ENCODE measurements around the gene METTL26. TPM values are rescaled to one million over a fixed set of nuclear protein-coding genes. Genes with fewer than 3 reads are reported as not detected.

Gene METTL26
- total RNA-seq, 1 donor, result 76.0 TPM

DNA sequence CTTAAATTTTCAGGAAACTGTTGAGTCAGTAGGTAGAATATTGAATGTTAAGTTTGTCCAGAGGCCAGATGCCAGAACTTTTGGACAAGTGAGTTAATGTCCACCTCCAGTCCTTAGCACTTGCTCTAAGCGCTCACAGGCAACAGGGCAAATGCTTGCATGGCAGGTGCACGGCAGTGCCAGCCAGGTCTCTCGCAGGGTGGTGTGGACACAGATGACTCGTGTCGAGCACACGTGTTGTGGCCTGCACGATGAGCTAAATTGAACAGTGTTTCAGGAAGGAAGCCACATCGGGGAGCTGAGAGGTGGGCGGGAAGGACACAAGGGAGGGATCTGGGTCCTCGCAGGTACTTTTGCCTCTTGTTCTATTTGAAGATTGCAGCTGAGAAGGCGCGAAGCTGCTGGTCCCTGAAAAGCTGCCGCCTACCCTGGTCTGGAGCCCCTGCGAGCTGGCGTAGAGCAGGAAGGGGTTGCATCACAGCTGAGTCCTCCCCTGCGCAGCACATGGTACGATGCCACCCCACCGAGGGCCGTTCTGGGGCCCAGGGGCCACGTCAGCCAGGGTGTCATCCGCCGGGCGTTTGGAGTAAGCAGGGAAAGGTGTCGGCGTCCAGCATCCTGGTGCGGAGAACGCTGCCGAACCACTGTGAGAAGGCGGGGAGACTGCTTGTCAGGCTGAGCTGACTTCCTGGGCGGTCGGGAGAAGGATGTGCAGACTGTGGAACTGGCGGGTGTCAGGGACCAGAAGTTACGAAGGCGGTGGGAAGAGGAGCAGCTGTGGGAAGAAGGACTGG, 40.0 kb downstream of the METTL26 start:
- H3K4me3 ChIP-seq (ENCODE audit: insufficient read depth, low read length), result no peak overlapping the region
- H2AFZ ChIP-seq (ENCODE audit: low read length), result no peak overlapping the region
- peaks cover 4% of the 10 kb centered on the region for H3K36me3 ChIP-seq (ENCODE audit: insufficient read depth, low read length)
- H3K79me2 ChIP-seq (ENCODE audit: insufficient read depth, low read length), result peaks cover 69% of the 10 kb centered on the region
- no peaks in the 10 kb centered on the region for H3K9me3 ChIP-seq (ENCODE audit: low read depth, low read length)
- peaks cover 50% of the 10 kb centered on the region for H4K20me1 ChIP-seq (ENCODE audit: insufficient read depth, low read length)
- peak; percentile 80 for DNase-seq (ENCODE audit: insufficient read length, low spot score, missing footprints)
- H3K27ac ChIP-seq (ENCODE audit: low read depth, low read length), result no peak overlapping the region
- TF ChIP-seq, protein P1, sequence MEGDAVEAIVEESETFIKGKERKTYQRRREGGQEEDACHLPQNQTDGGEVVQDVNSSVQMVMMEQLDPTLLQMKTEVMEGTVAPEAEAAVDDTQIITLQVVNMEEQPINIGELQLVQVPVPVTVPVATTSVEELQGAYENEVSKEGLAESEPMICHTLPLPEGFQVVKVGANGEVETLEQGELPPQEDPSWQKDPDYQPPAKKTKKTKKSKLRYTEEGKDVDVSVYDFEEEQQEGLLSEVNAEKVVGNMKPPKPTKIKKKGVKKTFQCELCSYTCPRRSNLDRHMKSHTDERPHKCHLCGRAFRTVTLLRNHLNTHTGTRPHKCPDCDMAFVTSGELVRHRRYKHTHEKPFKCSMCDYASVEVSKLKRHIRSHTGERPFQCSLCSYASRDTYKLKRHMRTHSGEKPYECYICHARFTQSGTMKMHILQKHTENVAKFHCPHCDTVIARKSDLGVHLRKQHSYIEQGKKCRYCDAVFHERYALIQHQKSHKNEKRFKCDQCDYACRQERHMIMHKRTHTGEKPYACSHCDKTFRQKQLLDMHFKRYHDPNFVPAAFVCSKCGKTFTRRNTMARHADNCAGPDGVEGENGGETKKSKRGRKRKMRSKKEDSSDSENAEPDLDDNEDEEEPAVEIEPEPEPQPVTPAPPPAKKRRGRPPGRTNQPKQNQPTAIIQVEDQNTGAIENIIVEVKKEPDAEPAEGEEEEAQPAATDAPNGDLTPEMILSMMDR (IDR thresholded peaks at IDR 0.05; ENCODE audit: extremely low read depth, low read depth, low read length), result no peak
- no peaks in the 10 kb centered on the region for H3K27me3 ChIP-seq (ENCODE audit: insufficient read depth, low read length)
- H3K4me2 ChIP-seq (ENCODE audit: insufficient read depth, low read length), result no peak overlapping the region
- peaks cover 2% of the 10 kb centered on the region for H3K4me1 ChIP-seq (ENCODE audit: insufficient read depth, low read length)

DNA sequence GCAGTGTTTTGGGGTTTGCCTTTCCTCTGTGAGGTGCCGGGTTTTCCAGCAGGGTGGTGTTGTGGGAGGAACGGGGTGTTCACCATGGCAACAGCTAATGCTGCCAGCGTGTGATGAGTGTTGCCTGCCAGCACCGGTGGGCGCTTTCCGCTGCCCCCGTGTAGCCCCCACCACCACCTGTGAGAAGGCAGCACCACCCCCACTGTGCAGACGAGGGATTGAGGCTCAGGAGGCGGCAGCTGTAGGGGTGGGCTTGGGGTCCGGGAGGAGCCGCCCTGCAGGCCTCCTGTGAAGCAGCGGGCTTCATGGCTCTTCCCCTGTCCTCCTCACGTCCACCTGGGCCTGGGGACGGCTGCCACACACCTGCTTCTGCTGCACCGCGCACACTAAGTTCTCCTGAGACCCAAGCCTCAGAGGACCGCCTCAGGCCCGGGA, 41.0 kb downstream of the METTL26 start:
- no peak overlapping the region for H3K4me3 ChIP-seq (ENCODE audit: insufficient read depth, low read length)
- peaks cover 57% of the 10 kb centered on the region for H4K20me1 ChIP-seq (ENCODE audit: insufficient read depth, low read length)
- peaks cover 76% of the 10 kb centered on the region for H3K79me2 ChIP-seq (ENCODE audit: insufficient read depth, low read length)
- H3K27ac ChIP-seq (ENCODE audit: low read depth, low read length), result no peak overlapping the region
- H3K36me3 ChIP-seq (ENCODE audit: insufficient read depth, low read length), result peaks cover 4% of the 10 kb centered on the region
- no peak overlapping the region for H3K4me2 ChIP-seq (ENCODE audit: insufficient read depth, low read length)
- no peaks in the 10 kb centered on the region for H3K27me3 ChIP-seq (ENCODE audit: insufficient read depth, low read length)
- no peaks in the 10 kb centered on the region for H3K9me3 ChIP-seq (ENCODE audit: low read depth, low read length)
- TF ChIP-seq, protein P1 (IDR thresholded peaks at IDR 0.05; ENCODE audit: extremely low read depth, low read depth, low read length), result no peak
- DNase-seq (ENCODE audit: insufficient read length, low spot score, missing footprints), result peak; percentile 50
- peaks cover 9% of the 10 kb centered on the region for H3K4me1 ChIP-seq (ENCODE audit: insufficient read depth, low read length)
- H2AFZ ChIP-seq (ENCODE audit: low read length), result no peak overlapping the region

DNA sequence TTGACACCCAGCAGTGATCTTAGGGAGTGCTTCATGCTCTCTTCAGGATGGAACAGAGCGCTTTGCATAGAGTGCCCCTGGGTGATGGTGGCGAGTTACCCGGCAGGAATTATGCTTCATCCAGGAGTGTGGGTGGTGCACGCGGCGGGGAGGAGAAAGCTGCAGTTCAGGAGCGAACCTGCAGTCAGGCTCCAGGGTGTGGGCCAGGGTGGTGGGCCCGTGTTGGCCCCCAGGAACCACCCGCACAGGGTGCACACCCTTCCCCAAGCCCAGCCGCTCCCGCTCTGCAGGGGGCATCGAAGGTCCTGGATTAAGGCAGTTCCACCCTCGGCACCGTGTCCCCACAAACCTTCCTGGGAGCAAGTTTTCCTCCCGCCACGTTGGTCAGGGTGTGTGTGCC, 42.3 kb downstream of the METTL26 start:
- H4K20me1 ChIP-seq (ENCODE audit: insufficient read depth, low read length), result peaks cover 54% of the 10 kb centered on the region
- no peak overlapping the region for H3K27ac ChIP-seq (ENCODE audit: low read depth, low read length)
- no peaks in the 10 kb centered on the region for H3K9me3 ChIP-seq (ENCODE audit: low read depth, low read length)
- H3K4me1 ChIP-seq (ENCODE audit: insufficient read depth, low read length), result peaks cover 9% of the 10 kb centered on the region
- no peak overlapping the region for H2AFZ ChIP-seq (ENCODE audit: low read length)
- H3K36me3 ChIP-seq (ENCODE audit: insufficient read depth, low read length), result no peaks in the 10 kb centered on the region
- DNase-seq (ENCODE audit: insufficient read length, low spot score, missing footprints), result no peak
- H3K79me2 ChIP-seq (ENCODE audit: insufficient read depth, low read length), result peaks cover 67% of the 10 kb centered on the region
- no peak overlapping the region for H3K4me2 ChIP-seq (ENCODE audit: insufficient read depth, low read length)
- no peaks in the 10 kb centered on the region for H3K27me3 ChIP-seq (ENCODE audit: insufficient read depth, low read length)
- TF ChIP-seq, protein P1 (IDR thresholded peaks at IDR 0.05; ENCODE audit: extremely low read depth, low read depth, low read length), result no peak
- no peak overlapping the region for H3K4me3 ChIP-seq (ENCODE audit: insufficient read depth, low read length)

DNA sequence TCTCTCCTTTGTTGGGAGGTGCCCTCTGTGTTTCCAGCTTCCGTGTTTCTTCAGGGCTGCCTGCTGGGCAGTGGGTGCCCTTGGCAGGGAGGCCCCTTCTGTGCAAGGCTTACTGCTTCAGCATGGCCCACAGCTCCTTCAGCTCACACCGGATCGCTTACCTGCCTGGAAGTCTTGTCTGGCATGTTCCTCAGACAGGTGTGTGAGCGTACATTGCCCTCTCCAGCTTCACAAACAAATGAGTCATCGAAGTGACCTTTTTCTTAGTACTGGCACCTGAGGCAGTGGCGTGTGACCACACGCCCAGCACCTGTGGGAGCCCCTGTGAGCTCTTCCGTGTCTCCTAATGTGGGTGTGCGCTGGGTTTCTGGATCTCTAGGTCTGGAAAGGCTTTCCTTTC, 42.7 kb downstream of the METTL26 start:
- Histone ChIP-seq H3K27ac (ENCODE audit: low read depth, low read length) (no peak overlapping the region), H3K4me1 (ENCODE audit: insufficient read depth, low read length) (peaks cover 10% of the 10 kb centered on the region), H4K20me1 (ENCODE audit: insufficient read depth, low read length) (peaks cover 55% of the 10 kb centered on the region), H3K4me3 (ENCODE audit: insufficient read depth, low read length) (no peak overlapping the region), H3K4me2 (ENCODE audit: insufficient read depth, low read length) (no peak overlapping the region), H3K9me3 (ENCODE audit: low read depth, low read length) (no peaks in the 10 kb centered on the region), H3K36me3 (ENCODE audit: insufficient read depth, low read length) (no peaks in the 10 kb centered on the region), H3K79me2 (ENCODE audit: insufficient read depth, low read length) (peaks cover 69% of the 10 kb centered on the region), H3K27me3 (ENCODE audit: insufficient read depth, low read length) (no peaks in the 10 kb centered on the region), H2AFZ (ENCODE audit: low read length) (no peak overlapping the region)
- TF ChIP-seq, protein P1 (IDR thresholded peaks at IDR 0.05; ENCODE audit: extremely low read depth, low read depth, low read length), result no peak
- peak; percentile 78 for DNase-seq (ENCODE audit: insufficient read length, low spot score, missing footprints)

All from osteoblast (primary cell).